ENCODE results near the gene LGALS7.

DNA sequence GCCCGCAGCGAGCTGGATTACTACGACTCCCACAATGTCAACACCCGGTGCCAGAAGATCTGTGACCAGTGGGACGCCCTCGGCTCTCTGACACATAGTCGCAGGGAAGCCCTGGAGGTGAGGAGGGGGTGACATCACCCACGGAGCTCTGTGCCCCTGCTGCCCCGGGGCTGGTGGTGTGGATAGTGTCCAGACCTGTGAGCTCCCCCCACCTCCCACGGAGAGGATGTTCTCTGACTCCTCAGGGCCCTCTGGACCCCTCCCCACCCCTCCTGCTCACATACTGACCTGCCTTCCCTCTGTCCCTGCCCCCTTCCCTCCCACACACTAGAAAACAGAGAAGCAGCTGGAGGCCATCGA, 49.7 kb downstream of the LGALS7 start:
- TF ChIP-seq EZH2 (IDR thresholded peaks at IDR 0.05; ENCODE audit: low read depth) = no peak
- TF ChIP-seq, protein P1, sequence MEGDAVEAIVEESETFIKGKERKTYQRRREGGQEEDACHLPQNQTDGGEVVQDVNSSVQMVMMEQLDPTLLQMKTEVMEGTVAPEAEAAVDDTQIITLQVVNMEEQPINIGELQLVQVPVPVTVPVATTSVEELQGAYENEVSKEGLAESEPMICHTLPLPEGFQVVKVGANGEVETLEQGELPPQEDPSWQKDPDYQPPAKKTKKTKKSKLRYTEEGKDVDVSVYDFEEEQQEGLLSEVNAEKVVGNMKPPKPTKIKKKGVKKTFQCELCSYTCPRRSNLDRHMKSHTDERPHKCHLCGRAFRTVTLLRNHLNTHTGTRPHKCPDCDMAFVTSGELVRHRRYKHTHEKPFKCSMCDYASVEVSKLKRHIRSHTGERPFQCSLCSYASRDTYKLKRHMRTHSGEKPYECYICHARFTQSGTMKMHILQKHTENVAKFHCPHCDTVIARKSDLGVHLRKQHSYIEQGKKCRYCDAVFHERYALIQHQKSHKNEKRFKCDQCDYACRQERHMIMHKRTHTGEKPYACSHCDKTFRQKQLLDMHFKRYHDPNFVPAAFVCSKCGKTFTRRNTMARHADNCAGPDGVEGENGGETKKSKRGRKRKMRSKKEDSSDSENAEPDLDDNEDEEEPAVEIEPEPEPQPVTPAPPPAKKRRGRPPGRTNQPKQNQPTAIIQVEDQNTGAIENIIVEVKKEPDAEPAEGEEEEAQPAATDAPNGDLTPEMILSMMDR (conservative IDR thresholded peaks at IDR 0.05) = no peak
